Endothelial cell of umbilical vein (primary cell): ENCODE measurements around the gene SEMA4F. TPM values are rescaled to one million over a fixed set of nuclear protein-coding genes. Genes with fewer than 3 reads are reported as not detected.

Experiments used
- BruUV-seq: library from RNA; stranded (reverse); fragments of 400-500 nt; replicated peaks from 2 replicates; lab custom pipeline; 2021; lab: Mats Ljungman, UMichigan
- CTCF ChIA-PET: fragments of 300-600, 350-600 bp; sonication (Branson Sonifier 250); formaldehyde crosslinking; loops from one replicate; lab custom pipeline; 2021; ENCODE audit warnings: antibody characterized with exemption, inconsistent platforms; lab: Charles Lee
- POLR2A ChIA-PET: fragments of 300-600, 350-600 bp; sonication (Branson Sonifier 250); formaldehyde crosslinking; loops from one replicate; lab custom pipeline; 2021; ENCODE audit warnings: antibody characterized with exemption, inconsistent platforms; lab: Charles Lee
- DNase-seq: peaks from one replicate; pipeline ENCODE4 v3.0.0-alpha.2; 2011; ENCODE audit warnings: low read depth, low spot score
- FAIRE-seq: peaks from 2 replicates; lab custom pipeline; 2011; peaks lifted over from hg19 to GRCh38; lab: Jason Lieb, UNC
- H2AFZ ChIP-seq: 2 replicates; pipeline ENCODE4 v1.6.0; 2012; ENCODE audit warnings: low read depth, low read length, control low read depth, inconsistent platforms
- H3K27ac ChIP-seq: 2 replicates; pipeline ENCODE4 v1.5.1; 2011; ENCODE audit warnings: low read depth, mild to moderate bottlenecking, control low read depth, low read length, moderate library complexity; ENCODE audit not compliant: insufficient read depth
- H3K27me3 ChIP-seq, 2 experiments: 2 replicates each; pipeline versions ENCODE4 v1.6.0 to v1.6.1; 2011; ENCODE audit warnings: low read length in 2 of 2, mixed read lengths in 1 of 2; ENCODE audit not compliant: control insufficient read depth in 2 of 2, insufficient read depth in 2 of 2
- H3K36me3 ChIP-seq, 2 experiments: 2 replicates in 1 of 2; 3 replicates in 1 of 2; pipeline ENCODE4 v1.5.1; 2011; ENCODE audit warnings: low read length in 2 of 2, mild to moderate bottlenecking in 1 of 2, moderate library complexity in 1 of 2; ENCODE audit not compliant: control insufficient read depth in 2 of 2, insufficient read depth in 2 of 2; ENCODE audit errors: extremely low read depth in 1 of 2
- H3K4me1 ChIP-seq: 3 replicates; pipeline ENCODE4 v1.5.1; 2011; ENCODE audit warnings: mild to moderate bottlenecking, low read length; ENCODE audit not compliant: control insufficient read depth, insufficient read depth; ENCODE audit errors: extremely low read depth
- H3K4me2 ChIP-seq: 2 replicates; pipeline ENCODE4 v1.6.1; 2011; ENCODE audit warnings: low read length, control low read depth, mixed read lengths; ENCODE audit not compliant: insufficient read depth
- H3K4me3 ChIP-seq, 3 experiments: fragments of 200-600 bp in 1 of 3; sonication (generic), shearing (Covaris generic) in 1 of 3; replicated peaks in 1 of 3; 2 replicates each; pipeline ENCODE4 v1.5.1; 2011 to 2016; ENCODE audit warnings: control low read depth in 3 of 3, low read length in 3 of 3, mild to moderate bottlenecking in 2 of 3, inconsistent platforms in 1 of 3, low read depth in 1 of 3, moderate library complexity in 1 of 3; ENCODE audit not compliant: insufficient read depth in 1 of 3
- H3K79me2 ChIP-seq: 2 replicates; pipeline ENCODE4 v1.6.0; 2012; ENCODE audit warnings: low read length, inconsistent platforms; ENCODE audit not compliant: control insufficient read depth, insufficient read depth
- H3K9ac ChIP-seq: replicated peaks from 2 replicates; pipeline ENCODE3; 2011; ENCODE audit warnings: low read length, control low read depth; ENCODE audit not compliant: insufficient read depth; ENCODE audit errors: extremely low read depth
- H3K9me1 ChIP-seq: replicated peaks from 3 replicates; pipeline ENCODE4 v1.6.0; 2011; ENCODE audit warnings: mild to moderate bottlenecking, low read length; ENCODE audit not compliant: control insufficient read depth, insufficient read depth; ENCODE audit errors: extremely low read depth
- H3K9me3 ChIP-seq: replicated peaks from 2 replicates; pipeline ENCODE4 v1.5.1; 2012; ENCODE audit warnings: low read length, inconsistent platforms; ENCODE audit not compliant: control insufficient read depth, insufficient read depth
- H4K20me1 ChIP-seq: replicated peaks from 2 replicates; pipeline ENCODE3; 2011; ENCODE audit warnings: mild to moderate bottlenecking, low read length; ENCODE audit not compliant: control insufficient read depth, insufficient read depth; ENCODE audit errors: extremely low read depth
- CTCF ChIP-seq, 2 donors: IDR thresholded peaks; 1 replicate in 1 of 2; 2 replicates in 1 of 2; pipeline ENCODE4 v1.5.1; 2011; ENCODE audit warnings: low read length in 2 of 2, mild to moderate bottlenecking in 2 of 2, moderate library complexity in 2 of 2, control low read depth in 1 of 2, inconsistent platforms in 1 of 2, low read depth in 1 of 2; ENCODE audit not compliant: insufficient read depth in 1 of 2; ENCODE audit errors: extremely low read depth in 1 of 2
- EZH2 ChIP-seq: IDR thresholded peaks from 2 replicates; pipeline ENCODE4 v1.6.1; 2012; ENCODE audit warnings: borderline replicate concordance, low read depth, mild to moderate bottlenecking, moderate library complexity, low read length, inconsistent platforms; ENCODE audit not compliant: severe bottlenecking
- FOS ChIP-seq: IDR thresholded peaks from 2 replicates; pipeline ENCODE4 v1.6.1; 2011; ENCODE audit warnings: mild to moderate bottlenecking, low read length, moderate library complexity, borderline replicate concordance; ENCODE audit not compliant: insufficient read depth
- GATA2 ChIP-seq: IDR thresholded peaks from 2 replicates; pipeline ENCODE4 v1.7.0; 2011; ENCODE audit warnings: low read depth, mild to moderate bottlenecking, moderate library complexity, mixed read lengths, low read length; ENCODE audit not compliant: insufficient read length, insufficient read depth
- JUN ChIP-seq: IDR thresholded peaks from 2 replicates; pipeline ENCODE4 v1.6.1; 2011; ENCODE audit warnings: borderline replicate concordance, low read depth; ENCODE audit not compliant: insufficient read length, insufficient read depth
- MAX ChIP-seq: IDR thresholded peaks from 2 replicates; pipeline ENCODE4 v1.6.1; 2011; ENCODE audit not compliant: insufficient read depth, insufficient read length
- MYC ChIP-seq: IDR thresholded peaks from one replicate; pipeline ENCODE4 v1.6.1; 2011; ENCODE audit warnings: mild to moderate bottlenecking, low read depth, low read length
- POLR2A ChIP-seq: IDR thresholded peaks from 2 replicates; pipeline ENCODE4 v1.6.1; 2012; ENCODE audit warnings: low read depth, mild to moderate bottlenecking, control low read depth, low read length
- POLR2AphosphoS5 ChIP-seq: IDR thresholded peaks from 2 replicates; pipeline ENCODE4 v1.6.1; 2012; ENCODE audit warnings: low read depth, mild to moderate bottlenecking, control low read depth, low read length, moderate library complexity; ENCODE audit not compliant: insufficient read depth
- dilution Hi-C: fragments of 300-500 bp; cut with MboI; formaldehyde crosslinking; loops from one replicate; pipeline ENCODE4 v1.15.0; 2019; ENCODE audit warnings: low sequenced_read_pairs; ENCODE audit not compliant: extremely low pct_ligation_motif_present
- intact Hi-C: fragments of 100-400 bp; cut with micrococcal nuclease; formaldehyde crosslinking; loops from one replicate; pipeline ENCODE4 v1.10.0; 2022
- polyA plus RNA-seq, 4 experiments: library from polyadenylated mRNA; depleted of rRNA in 3 of 4; stranded (reverse) in 3 of 4; unstranded in 1 of 4; fragments of >200 nt; gene quantifications; 2 replicates each; pipeline versions ENCODE4 v1.2.1 to v1.2.3, GENCODE V29; 2011 to 2012; ENCODE audit warnings: missing spikeins in 1 of 4
- total RNA-seq: library from RNA; stranded (reverse); gene quantifications from 2 replicates; pipeline ENCODE4 v1.2.3, GENCODE V29; 2021

SEMA4F gene
- total and polyA plus RNA-seq, 2 donors (not counting 3 experiments of a cell fraction or from before 2014, with no cell fraction given), result 5.3 to 6.0 TPM

- TF ChIP-seq GATA2 (no peak), POLR2AphosphoS5 (no peak), FOS (no peak), POLR2A (no peak), MAX (no peak), EZH2 (no peak), MYC (no peak), CTCF (IDR thresholded peaks at IDR 0.05; ENCODE audit: extremely low read depth in 1 of 2, insufficient read depth in 1 of 2, low read depth in 1 of 2, low read length in 2 of 2) (no peak), JUN (no peak)
- intact Hi-C loops (no loop called here), dilution Hi-C loops (no loop called here)
- no peaks in the 10 kb centered on the region for H3K9me3 ChIP-seq
- H3K27ac ChIP-seq, result no peak overlapping the region
- H3K4me3 ChIP-seq, result no peak overlapping the region
- H3K4me1 ChIP-seq, result no peaks in the 10 kb centered on the region
- H3K4me2 ChIP-seq, result no peak overlapping the region
- no TSS peak for BruUV-seq
- CTCF ChIA-PET, result interaction anchor here (0.6 kb wide), 1 partner anchor 298 kb away, joined by 5 read pairs; no protein-coding TSS in a partner anchor
- H3K27me3 ChIP-seq, result no peaks in the 10 kb centered on the region
- H3K36me3 ChIP-seq, result no peaks in the 10 kb centered on the region
- H3K79me2 ChIP-seq, result no peaks in the 10 kb centered on the region
- no peak overlapping the region for H2AFZ ChIP-seq
- no peak overlapping the region for H3K9ac ChIP-seq
- DNase-seq (no peak), FAIRE-seq (no peak)
- POLR2A ChIA-PET, result no interaction called here
- H4K20me1 ChIP-seq, result no peaks in the 10 kb centered on the region
- no peaks in the 10 kb centered on the region for H3K9me1 ChIP-seq
Measured at GRCh38 chr2:74679615-74680014, 25.6 kb downstream of the SEMA4F start.
